ENCODE results near the gene CDH15. TPM values are rescaled to one million over a fixed set of nuclear protein-coding genes. Genes with fewer than 3 reads are reported as not detected.
A peak's percentile ranks its signal among the peaks of the same experiment; 100 is the strongest.

The CDH15 gene
- total RNA-seq, 1 experiment from 2014 or later = 1.5 TPM

DNA sequence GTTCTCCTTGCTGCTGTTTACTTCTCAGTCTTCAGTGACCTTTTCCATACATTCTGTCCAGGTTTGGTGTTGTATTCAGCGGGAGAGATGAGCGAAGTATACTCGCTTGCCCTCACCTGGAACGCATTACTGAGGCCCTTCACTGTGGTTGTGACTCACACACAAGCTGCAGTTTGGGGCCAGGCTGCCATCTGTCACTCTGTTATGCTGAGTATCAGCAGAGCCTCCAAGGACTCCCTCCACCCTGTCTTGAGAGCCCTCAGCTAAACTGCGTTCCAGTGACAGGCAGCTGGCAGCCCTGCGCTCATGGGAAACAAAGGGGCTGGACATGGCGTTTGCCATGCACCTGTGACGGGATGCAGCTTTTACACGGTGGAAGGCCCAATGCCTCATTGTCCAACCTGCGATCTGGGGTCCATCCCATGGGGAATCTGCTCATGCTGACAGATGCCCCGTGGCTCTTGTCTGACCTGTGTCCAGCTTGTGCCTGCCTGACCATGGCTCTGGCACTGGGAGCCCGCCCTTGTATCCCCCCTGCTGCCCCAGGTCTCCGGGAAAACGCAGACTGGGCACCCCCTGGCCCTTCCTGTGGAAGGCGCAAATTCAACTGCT is 39.5 kb downstream of the CDH15 start:
- CTCF ChIA-PET = no interaction called here
- POLR2A ChIA-PET (ENCODE audit: unreplicated experiment) = interaction anchor here (0.5 kb wide), 1 partner anchor 438 kb away, joined by 21 read pairs; no protein-coding TSS in a partner anchor
- Histone ChIP-seq H3K79me2 (ENCODE audit: low read length) (0 out of 2 replicates have a peak, but pooled peaks cover 10% of the 10 kb centered on the region), H3K27ac (ENCODE audit: low read length) (no peak overlapping the region), H2AFZ (ENCODE audit: low read length) (no peak overlapping the region), H3K36me3 (ENCODE audit: low read depth, low read length) (no peaks in the 10 kb centered on the region), H3K4me3 (ENCODE audit: low read length) (no peak overlapping the region), H3K4me2 (ENCODE audit: low read length) (no peak overlapping the region), H3K9me2 (replicated peaks; ENCODE audit: low read length) (no peaks in the 10 kb centered on the region), H3F3A (ENCODE audit: low read length, unreplicated experiment) (no peaks in the 10 kb centered on the region), H3K9me3 (ENCODE audit: low read length) (no peaks in the 10 kb centered on the region), H3K9ac (ENCODE audit: low read length) (no peak overlapping the region), H3K27me3 (ENCODE audit: low read length) (no peaks in the 10 kb centered on the region), H3K4me1 (ENCODE audit: insufficient read depth, low read length) (0 out of 2 replicates have a peak, but pooled peaks cover 2% of the 10 kb centered on the region), H4K20me1 (ENCODE audit: low read length) (no peaks in the 10 kb centered on the region)
- ATAC-seq (no peak; the same call in 1 of the 2 replicates), DNase-seq (no peak)
- no TSS peak for BruUV-seq (replicated peaks)
- intact Hi-C loops (cut with micrococcal nuclease) = no loop called here
- TF ChIP-seq EZH2phosphoT487 (IDR thresholded peaks at IDR 0.05; ENCODE audit: borderline replicate concordance, low read length) (no peak), EZH2 (IDR thresholded peaks at IDR 0.05; ENCODE audit: low read length, unreplicated experiment) (no peak)
- TF ChIP-seq, protein P1, sequence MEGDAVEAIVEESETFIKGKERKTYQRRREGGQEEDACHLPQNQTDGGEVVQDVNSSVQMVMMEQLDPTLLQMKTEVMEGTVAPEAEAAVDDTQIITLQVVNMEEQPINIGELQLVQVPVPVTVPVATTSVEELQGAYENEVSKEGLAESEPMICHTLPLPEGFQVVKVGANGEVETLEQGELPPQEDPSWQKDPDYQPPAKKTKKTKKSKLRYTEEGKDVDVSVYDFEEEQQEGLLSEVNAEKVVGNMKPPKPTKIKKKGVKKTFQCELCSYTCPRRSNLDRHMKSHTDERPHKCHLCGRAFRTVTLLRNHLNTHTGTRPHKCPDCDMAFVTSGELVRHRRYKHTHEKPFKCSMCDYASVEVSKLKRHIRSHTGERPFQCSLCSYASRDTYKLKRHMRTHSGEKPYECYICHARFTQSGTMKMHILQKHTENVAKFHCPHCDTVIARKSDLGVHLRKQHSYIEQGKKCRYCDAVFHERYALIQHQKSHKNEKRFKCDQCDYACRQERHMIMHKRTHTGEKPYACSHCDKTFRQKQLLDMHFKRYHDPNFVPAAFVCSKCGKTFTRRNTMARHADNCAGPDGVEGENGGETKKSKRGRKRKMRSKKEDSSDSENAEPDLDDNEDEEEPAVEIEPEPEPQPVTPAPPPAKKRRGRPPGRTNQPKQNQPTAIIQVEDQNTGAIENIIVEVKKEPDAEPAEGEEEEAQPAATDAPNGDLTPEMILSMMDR (conservative IDR thresholded peaks at IDR 0.05; ENCODE audit: low read depth, low read length) = no peak

DNA sequence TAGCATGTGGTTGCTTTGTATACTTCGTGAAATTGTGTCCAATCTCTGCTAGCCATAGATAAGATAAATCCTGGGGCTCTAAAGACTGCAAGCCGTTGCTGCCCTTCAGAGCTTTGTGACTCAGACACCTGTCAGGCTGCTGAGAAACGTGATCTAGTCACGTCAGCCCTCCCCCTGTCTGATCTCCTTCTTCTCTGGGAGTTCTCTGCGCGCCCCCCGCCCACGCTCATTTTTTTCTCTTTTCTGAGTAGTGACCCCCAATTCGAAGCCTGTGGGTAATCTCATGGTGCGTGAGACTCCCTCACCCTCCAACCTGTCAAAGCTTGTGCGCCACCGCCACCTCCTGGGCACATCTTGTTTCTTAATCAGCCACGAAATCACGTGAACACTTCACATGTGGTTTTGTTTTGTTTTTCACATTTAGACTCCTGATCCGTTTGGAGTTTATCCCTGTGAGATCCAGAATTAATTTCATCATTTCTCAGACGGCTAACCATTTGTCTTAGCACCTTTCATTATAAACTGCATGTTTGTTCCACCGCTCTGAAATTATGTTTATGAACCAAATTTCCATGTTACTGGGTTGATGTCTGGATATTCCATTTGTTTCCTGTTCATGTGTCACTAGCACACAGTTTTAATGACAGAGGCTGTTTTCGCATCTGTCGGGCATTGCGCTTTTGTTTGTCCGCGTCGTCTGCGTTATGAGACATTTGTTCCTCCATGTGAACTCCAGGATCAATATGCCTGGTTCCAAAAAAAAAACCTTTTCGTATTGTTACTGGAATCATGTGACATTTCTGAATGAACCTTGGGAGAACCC is 45.0 kb downstream of the CDH15 start:
- intact Hi-C loops (cut with micrococcal nuclease) = no loop called here
- TF ChIP-seq EZH2phosphoT487 (IDR thresholded peaks at IDR 0.05; ENCODE audit: borderline replicate concordance, low read length) (no peak), EZH2 (IDR thresholded peaks at IDR 0.05; ENCODE audit: low read length, unreplicated experiment) (no peak)
- TF ChIP-seq, protein P1 (conservative IDR thresholded peaks at IDR 0.05; ENCODE audit: low read depth, low read length) = peak; percentile 67
- Histone ChIP-seq H3K9me2 (replicated peaks; ENCODE audit: low read length) (no peaks in the 10 kb centered on the region), H3K27me3 (ENCODE audit: low read length) (no peaks in the 10 kb centered on the region), H3K27ac (ENCODE audit: low read length) (peak overlapping the region; percentile 86), H3K9me3 (ENCODE audit: low read length) (no peaks in the 10 kb centered on the region), H4K20me1 (ENCODE audit: low read length) (no peaks in the 10 kb centered on the region), H3K79me2 (ENCODE audit: low read length) (peaks cover 33% of the 10 kb centered on the region), H3K9ac (ENCODE audit: low read length) (peak overlapping the region; percentile 98), H3K4me3 (ENCODE audit: low read length) (peak overlapping the region; percentile 98), H3K4me1 (ENCODE audit: insufficient read depth, low read length) (0 out of 2 replicates have a peak, but pooled peaks cover 10% of the 10 kb centered on the region), H3K36me3 (ENCODE audit: low read depth, low read length) (no peaks in the 10 kb centered on the region; the same call in 1 of the 2 replicates), H3F3A (ENCODE audit: low read length, unreplicated experiment) (no peaks in the 10 kb centered on the region), H2AFZ (ENCODE audit: low read length) (peak overlapping the region; percentile 80), H3K4me2 (ENCODE audit: low read length) (peak overlapping the region; percentile 98)
- POLR2A ChIA-PET (ENCODE audit: unreplicated experiment) = no interaction called here
- peak; percentile 66 for ATAC-seq
- BruUV-seq (replicated peaks) = no TSS peak
- peak; percentile 57 for DNase-seq
- CTCF ChIA-PET = interaction anchor here (0.6 kb wide), 1 partner anchor 163 kb away, joined by 8 read pairs; no protein-coding TSS in a partner anchor
